UCSD-AML1 (cell line): ENCODE results near the gene ATP6V1B1.

Experiments used
- DNase-seq: peaks from one replicate; lab custom pipeline; 2025; ENCODE audit not compliant: unreplicated experiment; lab: John Stamatoyannopoulos, UW

The ATP6V1B1 gene

DNA sequence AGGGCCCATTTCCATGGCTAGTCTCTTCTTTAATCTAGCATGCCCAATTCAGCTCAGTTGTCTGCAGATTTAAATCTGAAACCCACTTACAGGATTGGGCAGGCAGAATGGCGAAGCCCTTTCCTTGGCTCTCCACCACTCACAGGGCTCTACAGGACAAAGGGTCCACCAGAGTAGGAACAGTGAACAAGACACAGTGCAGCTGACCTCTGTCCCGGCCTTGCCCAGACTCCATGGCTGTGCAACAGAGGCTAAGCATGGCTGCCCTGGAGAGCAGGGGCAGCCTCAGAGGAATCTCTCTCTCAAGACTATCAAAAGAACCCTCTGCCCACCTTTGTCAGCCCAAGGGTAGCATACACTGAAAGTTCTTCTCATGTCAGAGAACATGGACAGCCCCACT lies 9.7 kb upstream of the ATP6V1B1 start:
- DNase-seq: no peak

DNA sequence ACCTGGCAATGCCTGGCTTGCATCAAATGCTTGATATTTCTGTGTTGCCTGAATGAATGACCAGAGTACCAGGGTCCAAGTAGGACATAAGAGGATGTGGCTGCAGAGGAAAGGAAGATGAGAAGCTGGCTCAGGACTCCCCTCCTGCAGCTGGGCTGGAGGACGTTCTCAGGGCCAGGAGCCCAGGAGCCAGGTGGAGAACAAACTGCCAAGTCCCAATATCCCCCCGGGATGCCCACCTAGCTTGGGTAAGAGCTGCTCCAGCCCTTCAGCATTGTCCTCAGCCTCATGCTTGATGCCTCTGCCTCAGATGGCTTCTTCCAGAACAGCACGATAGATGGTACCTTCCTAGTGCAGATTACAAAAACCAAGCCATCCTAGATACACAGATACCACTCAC lies 8.6 kb upstream of the ATP6V1B1 start:
- no peak for DNase-seq

DNA sequence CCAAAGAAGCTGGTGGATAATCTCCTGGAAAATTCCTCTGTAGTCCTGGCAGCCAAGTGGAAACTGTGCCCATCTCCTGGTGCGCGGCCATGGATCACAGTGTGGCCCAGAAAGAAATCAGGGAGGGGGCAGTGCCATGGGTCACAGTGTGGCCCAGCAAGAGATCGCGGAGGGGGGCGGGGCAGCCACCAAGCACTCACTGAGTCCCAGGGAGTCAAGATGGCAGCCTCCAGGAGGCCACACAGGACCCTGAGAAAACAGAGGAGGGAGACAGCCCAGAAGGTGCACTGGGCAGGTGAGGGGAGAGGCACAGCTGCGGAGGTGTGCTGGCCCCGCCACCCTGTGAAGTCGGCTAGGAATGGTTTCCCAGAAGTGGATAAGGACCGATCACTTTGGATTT lies 8.1 kb upstream of the ATP6V1B1 start:
- no peak for DNase-seq

DNA sequence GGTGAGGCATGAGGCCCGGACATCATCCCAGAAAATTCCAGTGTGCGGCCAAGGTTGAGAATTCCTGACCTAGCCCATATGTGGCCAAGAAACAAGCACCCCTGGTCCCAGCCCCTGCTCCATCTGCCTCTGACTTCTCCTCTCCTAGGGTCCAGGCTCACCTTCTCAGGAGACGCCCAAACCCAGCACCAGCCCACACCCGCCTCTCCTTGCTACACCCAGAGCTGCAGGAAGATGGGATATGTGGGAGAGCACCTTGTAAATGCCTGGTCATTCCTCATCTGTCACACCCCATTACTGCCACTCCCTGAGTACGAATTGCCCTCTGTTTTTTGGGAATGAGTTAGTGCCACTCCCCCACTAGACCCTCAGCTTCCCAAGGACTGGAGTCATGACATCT lies 7.3 kb upstream of the ATP6V1B1 start:
- DNase-seq: no peak

DNA sequence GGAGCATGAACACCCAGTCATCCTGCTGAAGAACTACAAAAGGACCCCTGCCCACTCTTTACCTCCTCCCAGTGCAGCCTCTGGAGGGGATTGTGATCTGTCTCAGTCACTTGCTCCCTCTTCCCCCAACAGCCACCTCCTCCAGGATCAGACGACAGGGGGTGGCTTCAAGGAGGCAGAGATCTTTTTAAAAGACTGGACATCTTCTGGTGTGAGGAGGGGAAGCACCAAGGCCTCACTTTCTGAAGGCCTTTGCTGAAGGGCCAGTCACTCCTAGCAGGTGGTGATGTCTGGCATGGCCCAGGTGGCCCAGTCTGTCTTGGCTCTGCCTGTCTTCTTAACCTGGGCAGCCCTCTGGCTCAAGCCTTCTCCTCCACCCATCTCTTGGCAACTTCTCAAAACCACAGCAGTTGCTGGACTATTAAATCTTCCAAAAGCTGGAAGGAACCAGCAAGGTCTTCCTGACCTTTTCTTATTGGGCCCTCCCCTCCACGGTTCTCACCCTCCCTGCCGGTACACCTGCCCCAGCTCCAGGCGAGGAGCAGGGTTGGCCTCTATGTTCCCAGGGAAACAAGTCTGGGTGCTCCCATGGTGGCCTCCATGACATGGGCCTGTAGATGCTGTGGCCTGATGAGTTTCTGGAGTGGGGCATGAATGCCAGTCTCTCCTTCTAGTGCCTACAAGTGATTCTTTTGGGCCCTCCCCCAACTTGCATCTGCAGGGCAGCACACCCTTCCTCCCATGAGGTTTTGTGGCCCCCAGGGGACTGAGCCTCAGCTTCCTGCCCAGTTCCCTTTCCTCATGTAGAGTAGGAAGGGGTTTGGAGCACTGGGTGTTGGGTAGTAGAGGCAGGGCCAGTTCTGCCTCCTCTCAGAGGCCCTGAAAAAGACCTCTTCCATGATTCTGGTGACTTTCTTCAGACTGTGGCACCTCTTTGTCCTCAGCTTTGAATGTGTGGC lies 5.0 kb upstream of the ATP6V1B1 start:
- no peak for DNase-seq

DNA sequence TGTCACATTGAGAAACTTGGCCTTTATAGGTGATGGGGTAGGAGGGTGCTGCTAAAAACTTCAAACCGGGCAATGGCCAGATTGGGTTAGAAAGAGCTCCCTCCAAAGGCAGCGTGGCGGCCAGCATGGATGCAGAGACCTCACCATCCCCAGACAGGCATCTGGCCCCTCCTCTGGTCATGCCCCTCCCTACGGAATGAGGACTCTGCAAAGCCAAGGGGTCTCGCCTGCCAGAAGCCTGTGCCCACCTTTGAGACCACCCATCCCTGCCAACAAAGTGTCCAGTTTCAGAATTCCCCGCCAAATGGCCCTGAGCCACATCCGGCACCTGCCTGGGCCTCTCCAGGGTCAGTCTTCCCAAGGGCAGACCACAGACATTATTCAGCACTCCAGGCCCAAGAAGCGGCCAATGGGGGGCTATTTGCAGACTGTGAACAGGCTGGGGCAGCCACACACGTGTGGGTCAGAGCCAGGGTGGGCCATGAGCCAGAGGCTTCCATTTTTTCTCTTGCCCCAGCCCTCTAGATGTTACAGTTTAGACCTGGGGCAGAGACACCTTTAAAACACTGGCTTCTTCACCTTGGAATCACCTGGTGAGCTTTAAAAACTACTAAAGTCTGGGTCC lies 4.2 kb upstream of the ATP6V1B1 start:
- DNase-seq: no peak

DNA sequence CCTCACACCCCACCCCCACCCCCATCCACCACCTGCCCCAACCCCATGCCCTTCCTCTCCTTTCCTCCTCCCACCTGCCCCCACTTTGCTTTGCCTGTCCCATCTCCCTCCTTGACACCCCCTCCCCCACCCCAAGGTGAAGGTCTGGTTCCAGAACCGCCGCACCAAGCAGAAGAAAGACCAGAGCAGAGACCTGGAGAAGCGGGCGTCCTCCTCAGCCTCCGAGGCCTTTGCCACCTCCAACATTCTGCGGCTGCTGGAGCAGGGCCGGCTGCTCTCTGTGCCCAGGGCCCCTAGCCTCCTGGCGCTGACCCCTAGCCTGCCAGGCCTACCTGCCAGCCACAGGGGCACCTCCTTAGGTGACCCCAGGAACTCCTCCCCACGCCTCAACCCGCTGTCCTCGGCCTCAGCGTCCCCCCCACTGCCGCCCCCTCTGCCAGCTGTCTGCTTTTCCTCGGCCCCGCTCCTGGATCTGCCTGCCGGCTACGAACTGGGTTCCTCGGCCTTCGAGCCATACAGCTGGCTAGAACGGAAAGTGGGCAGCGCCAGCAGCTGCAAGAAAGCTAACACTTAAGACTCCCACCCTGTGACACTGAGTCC lies 3.0 kb upstream of the ATP6V1B1 start:
- no peak for DNase-seq

DNA sequence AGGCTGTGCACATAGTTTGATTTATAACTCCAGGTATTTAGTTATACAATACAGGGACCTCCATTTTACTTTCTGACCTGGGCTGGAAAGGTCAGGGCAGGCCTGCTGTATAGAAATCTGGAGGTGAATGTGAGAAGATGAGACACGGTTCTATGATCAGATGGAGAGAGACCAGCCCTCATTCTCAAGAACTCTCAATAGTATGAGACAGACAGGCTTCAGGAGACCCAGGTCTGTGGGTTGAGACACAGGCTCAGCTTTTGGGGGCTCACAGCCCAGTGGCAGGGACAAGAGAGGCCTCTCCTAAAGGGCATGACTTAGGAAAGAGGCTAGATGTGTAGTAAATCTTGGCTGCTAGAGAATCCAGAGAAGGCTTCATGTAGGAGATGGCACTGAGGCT lies 719 bp upstream of the ATP6V1B1 start:
- DNase-seq: no peak

DNA sequence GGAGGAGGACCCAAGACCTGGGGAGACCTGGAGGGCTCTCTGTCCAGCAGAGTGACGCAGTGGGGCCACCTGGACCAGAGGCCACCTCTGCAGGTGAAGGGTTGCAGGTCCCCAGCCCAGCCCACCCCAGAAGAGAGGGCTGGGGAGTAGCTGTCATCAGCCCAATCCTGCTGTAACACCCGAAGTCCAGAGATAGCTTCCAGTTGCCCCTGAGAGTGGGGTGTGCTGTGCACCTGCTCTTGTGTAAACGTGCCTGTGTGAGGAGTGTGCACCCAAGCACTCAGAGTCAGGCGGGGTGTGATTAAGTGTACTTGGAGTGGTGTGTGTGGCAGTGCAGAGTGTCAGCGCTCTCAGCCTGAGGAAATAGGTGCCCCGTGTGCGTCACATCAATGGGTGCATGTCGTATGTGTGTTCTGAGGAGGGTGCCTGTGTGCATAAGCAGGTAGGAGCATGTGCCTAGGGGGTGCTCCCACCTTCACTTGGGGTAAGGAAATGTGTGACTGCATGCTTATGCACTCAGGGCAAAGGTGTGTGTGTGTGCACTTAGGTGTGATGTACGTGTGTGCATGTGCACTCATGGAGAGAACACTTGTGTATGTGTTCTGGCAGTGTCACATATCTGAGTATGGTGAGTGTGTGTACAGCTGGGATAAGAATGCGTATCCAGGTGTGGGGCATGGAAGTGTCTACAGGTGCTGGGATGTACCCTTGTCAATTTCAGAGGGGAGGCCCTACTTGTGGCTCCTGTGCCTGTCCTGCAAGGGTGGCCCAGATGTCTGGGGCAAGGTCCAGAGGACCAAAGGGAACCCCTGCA lies 672 bp downstream of the ATP6V1B1 start:
- DNase-seq: no peak

DNA sequence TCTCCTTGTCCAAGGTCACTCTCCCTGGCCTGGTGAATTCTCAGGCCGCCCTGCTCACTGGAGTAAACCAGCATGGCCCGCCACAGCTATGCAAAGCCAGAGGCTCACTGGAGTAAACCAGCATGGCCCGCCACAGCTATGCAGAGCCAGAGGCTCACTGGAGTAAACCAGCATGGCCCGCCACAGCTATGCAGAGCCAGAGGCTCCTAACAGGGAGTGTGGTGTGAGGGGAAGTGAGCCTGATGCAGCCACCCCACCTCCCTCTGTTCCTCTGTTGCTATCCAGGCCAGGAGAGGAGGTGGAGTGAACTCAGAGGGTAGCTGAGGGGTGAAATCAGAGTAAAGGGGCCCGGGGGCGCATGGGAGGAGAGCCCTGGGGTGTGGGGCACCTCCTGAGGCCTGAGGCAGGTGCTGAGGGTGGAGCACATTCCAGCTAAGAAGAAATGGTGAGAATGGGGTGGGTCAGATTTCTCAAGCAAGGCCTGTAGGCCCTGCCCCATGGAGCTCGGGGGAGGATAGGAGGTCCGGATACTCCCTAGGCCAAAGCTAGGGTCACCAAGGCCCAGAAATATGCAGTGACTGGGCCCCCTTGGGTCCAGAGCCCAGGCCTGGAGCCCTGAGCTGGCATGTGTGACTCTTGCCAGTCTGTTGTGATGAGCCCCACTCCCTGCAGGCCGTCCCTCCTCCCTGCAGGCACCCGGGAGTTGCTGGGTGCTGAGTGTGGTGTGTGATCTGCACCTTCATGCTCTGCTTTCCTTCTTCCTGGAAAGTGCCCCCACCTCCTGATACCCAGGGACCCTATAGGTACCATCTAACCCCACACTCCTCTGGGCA lies 1.5 kb downstream of the ATP6V1B1 start:
- DNase-seq: no peak

DNA sequence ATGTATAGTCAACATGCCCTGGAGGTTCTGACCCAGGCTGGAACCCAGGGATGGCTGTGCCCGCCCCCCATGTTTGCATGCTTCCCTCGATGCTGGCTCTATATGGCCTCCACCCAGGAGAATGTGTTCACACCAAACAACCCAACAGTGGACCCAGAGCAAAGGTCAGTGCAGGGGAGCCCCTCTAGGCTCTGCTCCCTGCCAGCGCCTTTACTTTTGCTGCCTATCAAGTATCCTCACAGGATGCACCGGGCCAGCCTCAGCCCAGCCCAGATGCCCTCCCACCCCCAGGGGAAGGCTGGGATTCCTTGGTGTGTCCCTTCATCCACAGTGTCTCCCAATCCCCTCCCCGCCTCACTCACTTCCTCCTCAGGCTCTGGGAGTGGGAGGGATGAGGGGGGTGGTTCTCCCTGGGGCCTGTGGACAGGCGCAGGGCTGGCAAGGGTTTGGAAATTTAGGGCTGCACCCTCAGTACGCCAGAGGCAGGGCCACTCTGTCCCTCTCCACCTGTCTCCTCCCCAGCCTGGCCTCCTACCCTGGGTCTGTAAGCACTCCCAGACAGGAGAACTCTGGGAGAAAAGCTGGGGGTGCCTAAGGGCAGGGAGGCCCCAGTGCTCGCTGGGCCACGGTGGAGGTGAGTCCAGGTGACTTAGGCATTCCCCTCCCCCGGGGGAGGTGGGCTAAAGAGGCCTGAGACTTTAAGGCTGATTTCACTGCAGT lies 2.3 kb downstream of the ATP6V1B1 start:
- no peak for DNase-seq

DNA sequence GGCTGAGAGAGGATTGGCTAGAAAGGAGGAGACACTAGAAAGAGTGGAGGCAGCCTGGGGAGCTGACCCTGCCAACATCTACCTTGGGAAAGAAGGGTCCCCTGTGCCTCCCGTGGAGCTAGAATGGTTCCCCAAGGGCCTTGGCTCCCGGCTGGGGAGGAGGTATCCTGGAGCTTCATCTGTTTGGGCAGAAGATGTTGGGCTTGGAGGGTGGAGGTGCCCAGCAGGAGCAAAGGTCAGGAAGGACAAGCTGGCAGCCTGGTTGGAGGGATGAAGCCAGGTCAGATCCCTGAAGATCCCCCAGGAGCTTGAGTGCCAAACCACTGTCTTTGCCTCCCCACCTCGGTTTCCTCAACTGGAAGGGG lies 2.9 kb downstream of the ATP6V1B1 start:
- no peak for DNase-seq

DNA sequence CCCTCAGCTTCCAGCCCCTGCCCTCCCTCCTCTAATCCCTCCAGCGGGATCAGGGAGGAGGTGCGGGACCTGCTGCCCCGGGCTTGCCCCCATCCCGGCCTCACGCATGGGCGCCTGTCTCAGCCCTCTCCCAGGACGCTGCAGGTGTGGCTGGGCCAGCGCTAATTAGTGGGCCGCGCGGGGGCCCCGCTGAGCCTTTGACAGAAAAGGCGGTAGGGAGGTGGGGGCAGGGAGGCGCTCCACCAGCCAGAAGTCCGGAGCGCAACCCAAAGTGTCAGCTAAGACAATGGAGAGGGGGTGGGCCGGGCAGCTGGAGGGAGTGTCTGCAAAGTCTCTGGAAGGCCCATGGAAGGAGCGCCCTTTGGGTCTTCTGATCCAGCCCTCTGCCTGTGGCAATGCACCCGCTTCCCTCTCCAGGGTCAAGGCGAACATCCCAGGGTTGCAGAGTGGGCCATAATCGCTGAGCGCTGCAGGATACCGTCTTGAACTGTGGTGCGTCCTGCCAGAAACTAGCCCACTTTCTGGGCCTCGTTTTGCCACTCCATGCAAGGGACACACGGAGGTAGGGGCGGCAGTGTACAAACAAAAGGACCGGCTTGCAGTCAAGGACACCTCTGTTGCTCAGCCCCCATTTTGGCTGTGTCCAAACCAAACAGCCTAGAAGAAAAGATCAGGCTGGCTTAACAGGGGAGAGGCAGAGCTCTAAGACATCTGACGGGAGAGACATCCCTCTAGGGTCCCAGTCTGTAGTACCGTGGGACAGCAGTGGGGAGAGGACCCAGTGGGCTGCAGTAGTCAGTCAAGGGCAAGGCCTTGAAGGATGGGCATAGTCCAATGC lies 3.5 kb downstream of the ATP6V1B1 start:
- DNase-seq: no peak

DNA sequence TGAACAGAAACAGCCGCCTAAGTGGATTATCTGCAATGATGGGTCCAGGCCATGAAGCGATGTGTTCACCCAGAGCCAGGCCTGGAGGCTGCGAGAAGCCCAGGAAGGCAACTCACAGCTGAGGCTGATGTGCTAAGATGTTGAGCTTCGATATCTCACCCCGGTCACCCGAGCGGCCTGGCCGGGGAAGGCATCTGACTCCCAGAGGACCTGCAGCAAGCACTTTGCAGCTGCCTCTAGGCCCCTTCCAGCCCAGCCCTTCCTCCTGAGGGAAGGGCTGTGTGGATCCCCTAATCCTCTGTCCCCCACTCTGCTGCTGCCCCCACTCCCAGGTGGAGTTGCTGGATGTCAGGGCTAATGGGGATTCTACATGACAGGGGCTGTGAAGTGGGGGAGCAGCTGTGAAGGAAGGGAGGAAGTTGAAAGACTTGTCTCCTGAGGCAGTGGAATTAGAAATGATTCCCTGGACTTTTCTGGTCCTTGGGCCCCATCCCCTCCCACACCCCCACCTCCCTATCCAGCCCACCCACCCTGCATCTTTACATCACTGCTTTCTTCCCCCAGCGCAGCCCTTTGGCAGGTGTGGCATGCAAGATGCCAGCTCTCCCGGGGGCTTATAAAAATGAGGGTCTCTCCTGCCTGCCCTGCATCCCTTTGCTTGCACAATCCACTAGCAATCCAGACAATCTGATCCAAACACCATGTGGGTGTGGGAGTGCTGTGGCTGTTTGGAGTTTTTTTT lies 4.3 kb downstream of the ATP6V1B1 start:
- DNase-seq: no peak

DNA sequence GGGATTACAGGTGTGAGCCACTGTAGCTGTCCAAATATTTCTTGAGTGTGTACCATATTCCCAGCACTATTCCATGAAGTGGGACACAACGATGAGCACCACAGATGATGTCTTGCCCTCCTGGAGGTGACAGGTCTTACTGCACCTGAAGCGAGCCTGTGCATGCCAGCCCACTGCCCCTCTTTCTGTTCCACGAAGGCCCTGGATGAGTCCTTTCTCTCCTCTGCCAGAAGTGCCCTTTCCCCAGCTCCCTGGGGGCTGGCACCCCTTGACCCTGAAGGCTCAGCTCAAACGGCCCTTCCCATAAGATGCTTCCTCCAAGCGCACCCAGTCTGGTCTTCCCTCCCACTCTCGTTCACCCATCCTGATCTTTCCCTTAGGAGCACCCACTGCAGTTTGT lies 5.5 kb downstream of the ATP6V1B1 start:
- DNase-seq: no peak

DNA sequence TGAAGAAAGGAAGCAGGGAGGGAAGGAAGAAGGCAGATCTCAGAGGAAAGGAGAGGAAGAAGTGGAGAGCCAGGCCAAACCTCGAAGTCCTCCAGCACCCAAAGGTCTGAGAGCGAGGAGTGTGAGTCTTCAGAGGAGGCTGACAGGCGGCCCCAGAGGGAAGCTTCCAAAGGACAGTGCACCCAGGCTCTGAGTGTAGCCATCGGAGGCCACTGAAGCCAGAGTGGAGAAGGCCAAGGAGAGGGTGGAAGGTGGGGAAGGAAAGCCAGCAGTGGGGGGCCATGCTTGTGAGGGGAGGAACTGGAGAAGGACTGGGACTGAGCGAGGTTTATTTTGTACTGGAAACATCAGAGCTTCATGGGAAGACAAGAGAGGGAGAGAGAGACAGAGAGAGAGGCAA lies 6.0 kb downstream of the ATP6V1B1 start:
- DNase-seq: no peak

DNA sequence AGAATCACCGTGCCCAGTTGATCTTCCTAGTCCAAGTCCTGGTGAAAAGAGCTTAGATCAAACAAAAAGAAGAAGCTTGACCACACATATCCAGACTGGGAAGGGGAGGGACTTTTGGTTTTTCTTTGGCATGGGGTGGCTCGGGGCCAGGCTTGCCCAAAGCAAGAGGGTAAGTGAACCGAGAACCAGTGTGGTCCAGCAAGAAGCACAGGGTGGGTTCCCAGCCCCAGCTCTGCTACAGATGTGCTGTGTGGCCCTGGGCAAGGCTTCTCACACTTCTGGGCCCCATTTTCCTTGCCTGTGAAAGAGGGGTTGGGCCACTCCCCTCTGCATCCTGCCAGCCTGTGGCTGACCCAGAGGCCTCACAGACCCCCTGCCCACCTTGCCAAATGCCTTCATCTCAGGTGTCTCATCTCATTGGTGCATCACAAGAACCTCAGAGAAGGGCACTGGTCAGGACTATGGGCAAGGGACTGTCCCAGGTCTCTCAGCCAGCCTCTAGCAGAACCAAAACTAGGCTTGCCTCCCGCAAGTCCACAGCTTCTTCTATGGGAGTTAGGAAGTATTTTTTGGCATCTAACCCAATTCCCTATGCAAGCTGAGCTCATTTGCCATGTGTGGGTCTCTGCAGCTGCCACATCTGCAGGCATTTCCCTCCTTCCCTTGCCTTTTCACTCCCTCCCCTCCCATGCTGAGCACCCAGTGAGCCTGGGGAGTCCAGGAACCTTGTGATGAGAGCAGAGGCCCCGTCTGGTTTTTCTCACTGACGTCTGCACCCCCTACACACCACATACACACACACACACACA lies 6.9 kb downstream of the ATP6V1B1 start:
- no peak for DNase-seq
